ENCODE data around the gene OARD1.

OARD1 gene

GRCh38 chr6:41039060-41039998 is 32.8 kb downstream of the OARD1 start, which contains the start of gene UNC5CL:
Gene UNC5CL, minus strand, starts transcription at chr6:41039221. Its CDS starts 4,147 bp downstream, at chr6:41035074.
- no peak within 1 kb of the TSS for H3K27ac ChIP-seq
- H3K36me3 ChIP-seq (ENCODE audit: insufficient read depth) = no peaks in the 10 kb centered on the region
- H3K79me2 ChIP-seq (ENCODE audit: insufficient read depth, low read depth) = no peaks in the 10 kb centered on the region
- H3K4me2 ChIP-seq = no peak within 1 kb of the TSS
- H4K20me1 ChIP-seq (ENCODE audit: insufficient read depth) = no peaks in the 10 kb centered on the region
- H3K4me3 ChIP-seq (IDR thresholded peaks at IDR 0.05; ENCODE audit: insufficient read depth, low read depth, low read length) = no peak within 1 kb of the TSS
- peak; percentile 78 for TF ChIP-seq CTCF (conservative IDR thresholded peaks at IDR 0.05; ENCODE audit: low read depth, low read length)
- no peak within 1 kb of the TSS for H3K9ac ChIP-seq
- no peaks in the 10 kb centered on the region for H3K4me1 ChIP-seq (ENCODE audit: low read depth, poor library complexity, severe bottlenecking)
- no peaks in the 10 kb centered on the region for H3K27me3 ChIP-seq (ENCODE audit: insufficient read depth, low read depth)
- no peak within 1 kb of the TSS for H2AFZ ChIP-seq (ENCODE audit: low read depth)

DNA sequence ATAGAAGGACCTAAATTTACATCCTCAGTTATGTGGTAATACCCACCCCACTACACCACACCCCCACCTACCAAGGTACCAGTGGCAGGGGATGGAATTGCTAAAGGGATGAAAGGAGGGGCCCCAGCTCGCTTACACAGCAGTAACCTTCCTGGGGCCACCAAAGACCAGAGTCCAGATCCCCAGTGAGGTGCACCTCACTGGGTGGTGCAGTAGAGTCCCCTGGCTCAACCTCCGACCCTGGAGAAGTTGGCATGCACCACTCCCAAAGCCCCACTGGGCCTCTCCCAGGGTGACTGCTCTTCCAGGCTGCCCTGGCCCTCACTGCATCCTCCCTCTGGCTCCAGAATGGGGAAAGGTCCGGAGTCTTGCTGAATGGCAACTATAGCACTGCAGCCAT is 34.0 kb downstream of the OARD1 start:
- Histone ChIP-seq H4K20me1 (ENCODE audit: insufficient read depth) (no peaks in the 10 kb centered on the region), H3K27me3 (ENCODE audit: insufficient read depth, low read depth) (no peaks in the 10 kb centered on the region)
- no peak for TF ChIP-seq CTCF (conservative IDR thresholded peaks at IDR 0.05; ENCODE audit: low read depth, low read length)

DNA sequence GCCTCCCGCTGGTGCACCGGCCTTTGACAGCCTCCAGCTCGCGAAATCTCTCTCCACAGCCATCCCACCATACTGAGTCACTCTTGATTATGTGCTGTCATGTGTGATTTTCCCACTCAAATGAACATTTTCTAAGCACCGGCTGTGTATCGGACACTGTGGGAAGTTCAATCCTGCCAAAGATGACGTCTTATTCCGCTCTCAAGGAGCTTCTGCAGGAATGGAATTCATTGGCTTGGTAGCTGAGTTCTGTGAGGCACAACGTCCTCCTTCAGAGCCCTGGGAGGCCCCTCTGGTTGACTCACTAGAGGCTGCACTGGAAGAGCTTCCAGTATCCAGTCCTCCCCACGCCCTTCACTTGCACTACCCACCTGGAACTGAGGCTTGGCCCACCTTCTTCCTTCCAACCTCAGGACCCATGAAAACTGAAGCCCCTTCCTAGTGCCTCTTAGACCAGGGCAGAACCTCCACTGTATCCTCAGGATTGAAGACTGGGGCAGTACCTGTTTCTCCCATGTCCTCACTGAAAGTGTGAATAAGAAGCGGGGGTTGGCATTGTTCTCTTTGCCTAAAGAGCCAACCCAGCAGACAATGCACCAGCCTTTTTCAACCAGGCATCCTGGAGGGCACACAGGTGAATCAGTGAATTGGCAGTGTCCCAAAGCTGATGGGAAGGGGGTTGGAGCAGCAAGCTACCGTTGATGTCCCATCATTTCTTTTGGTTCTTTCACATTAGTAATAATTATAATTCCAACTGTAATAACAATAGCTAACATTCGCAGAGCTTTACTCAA is 34.9 kb downstream of the OARD1 start:
- no peak overlapping the region for H3K4me2 ChIP-seq

More for the DNA sequence above, 34.0 kb downstream of the OARD1 start:
- Histone ChIP-seq H3K4me3 (IDR thresholded peaks at IDR 0.05; ENCODE audit: insufficient read depth, low read depth, low read length) (no peak overlapping the region), H3K9ac (no peak overlapping the region), H3K27ac (no peak overlapping the region), H3K4me2 (no peak overlapping the region), H3K79me2 (ENCODE audit: insufficient read depth, low read depth) (no peaks in the 10 kb centered on the region), H3K36me3 (ENCODE audit: insufficient read depth) (no peaks in the 10 kb centered on the region), H2AFZ (ENCODE audit: low read depth) (no peak overlapping the region), H3K4me1 (ENCODE audit: low read depth, poor library complexity, severe bottlenecking) (no peaks in the 10 kb centered on the region)

More for the DNA sequence above, 34.9 kb downstream of the OARD1 start:
- Histone ChIP-seq H3K27me3 (ENCODE audit: insufficient read depth, low read depth) (no peaks in the 10 kb centered on the region), H3K9ac (no peak overlapping the region), H4K20me1 (ENCODE audit: insufficient read depth) (no peaks in the 10 kb centered on the region), H3K4me3 (IDR thresholded peaks at IDR 0.05; ENCODE audit: insufficient read depth, low read depth, low read length) (no peak overlapping the region), H3K36me3 (ENCODE audit: insufficient read depth) (no peaks in the 10 kb centered on the region), H3K4me1 (ENCODE audit: low read depth, poor library complexity, severe bottlenecking) (no peaks in the 10 kb centered on the region), H3K79me2 (ENCODE audit: insufficient read depth, low read depth) (no peaks in the 10 kb centered on the region), H3K27ac (no peak overlapping the region), H2AFZ (ENCODE audit: low read depth) (no peak overlapping the region)
- TF ChIP-seq CTCF (conservative IDR thresholded peaks at IDR 0.05; ENCODE audit: low read depth, low read length) = no peak

All from KMS-11 (cell line).